Thyroid gland (tissue), 4 donors: Measurements from ENCODE around the gene WDFY4. TPM values are rescaled to one million over a fixed set of nuclear protein-coding genes. Genes with fewer than 3 reads are reported as not detected.

Source experiments
- DNase-seq, 2 donors: peaks; one replicate each; pipeline ENCODE4 v3.0.0-alpha.2; 2019
- H3K27ac ChIP-seq, 3 donors: fragments of 200-600 bp; sonication (generic); 1 replicate in 2 of 3; 2 replicates in 1 of 3; pipeline ENCODE4 v1.5.1; 2016 to 2019; ENCODE audit warnings: mild to moderate bottlenecking in 1 of 3, moderate library complexity in 1 of 3
- H3K27me3 ChIP-seq: fragments of 200-600 bp; sonication (generic); one replicate; pipeline ENCODE4 v1.5.1; 2019
- H3K36me3 ChIP-seq, 2 donors: fragments of 200-600 bp; sonication (generic); one replicate each; pipeline ENCODE4 v1.5.1; 2016 to 2019
- H3K4me1 ChIP-seq, 2 donors: fragments of 200-600 bp; sonication (generic); one replicate each; pipeline ENCODE4 v1.5.1; 2017 to 2019
- H3K4me3 ChIP-seq, 3 donors: fragments of 200-600 bp; sonication (generic); replicated peaks in 1 of 3; 1 replicate in 2 of 3; 2 replicates in 1 of 3; pipeline ENCODE4 v1.5.1; 2016; ENCODE audit warnings: mild to moderate bottlenecking in 1 of 3
- H3K9me3 ChIP-seq: fragments of 200-600 bp; sonication (generic); one replicate; pipeline ENCODE4 v1.5.1; 2017
- POLR2A ChIP-seq, 2 donors: fragments of 450-650 bp; IDR thresholded peaks; one replicate each; pipeline ENCODE4 v1.6.1; 2017; ENCODE audit warnings: antibody characterized with exemption in 2 of 2, mild to moderate bottlenecking in 2 of 2, moderate library complexity in 1 of 2
- WGBS, 2 donors: methylation state at CpG; one replicate each; pipeline ENCODE4 v1.1.5; 2017; 5-methylcytosine and 5-hydroxymethylcytosine counted together
- intact Hi-C: fragments of 100-400 bp; cut with DNase I; formaldehyde crosslinking; loops from one replicate; pipeline ENCODE4 v1.15.1; 2023
- total RNA-seq, 4 donors: library from RNA; depleted of rRNA; stranded (reverse); fragments of >200 nt; gene quantifications; one replicate each; pipeline ENCODE4 v1.2.3, GENCODE V29; 2016
- TF ChIP-seq, protein P1 (sequence below), 6 experiments: fragments of 200-600 bp in 3 of 6; fragments of 450-650 bp in 3 of 6; sonication (generic) in 3 of 6; IDR thresholded peaks; one replicate each; pipeline ENCODE4 v1.5.1; 2016 to 2019; ENCODE audit warnings: antibody characterized with exemption in 6 of 6, mild to moderate bottlenecking in 2 of 6, inconsistent platforms in 1 of 6, moderate library complexity in 1 of 6

The WDFY4 gene
- total RNA-seq, 4 donors from 2014 or later = 1.0 to 3.5 (median 1.2) TPM

GRCh38 chr10:48981310-48981907 lies 296.7 kb downstream of the WDFY4 start:
- peak; percentile 75 to 80 for DNase-seq
- no peak overlapping the region for H3K4me3 ChIP-seq
- intact Hi-C loops = loop anchor here (10.0 kb wide), 1 partner anchor 533 kb away; no protein-coding TSS in a partner anchor
- H3K27me3 ChIP-seq = no peaks in the 10 kb centered on the region
- H3K9me3 ChIP-seq = no peaks in the 10 kb centered on the region
- H3K27ac ChIP-seq = no peak overlapping the region
- no peak for TF ChIP-seq POLR2A (IDR thresholded peaks at IDR 0.05)
- TF ChIP-seq, protein P1, sequence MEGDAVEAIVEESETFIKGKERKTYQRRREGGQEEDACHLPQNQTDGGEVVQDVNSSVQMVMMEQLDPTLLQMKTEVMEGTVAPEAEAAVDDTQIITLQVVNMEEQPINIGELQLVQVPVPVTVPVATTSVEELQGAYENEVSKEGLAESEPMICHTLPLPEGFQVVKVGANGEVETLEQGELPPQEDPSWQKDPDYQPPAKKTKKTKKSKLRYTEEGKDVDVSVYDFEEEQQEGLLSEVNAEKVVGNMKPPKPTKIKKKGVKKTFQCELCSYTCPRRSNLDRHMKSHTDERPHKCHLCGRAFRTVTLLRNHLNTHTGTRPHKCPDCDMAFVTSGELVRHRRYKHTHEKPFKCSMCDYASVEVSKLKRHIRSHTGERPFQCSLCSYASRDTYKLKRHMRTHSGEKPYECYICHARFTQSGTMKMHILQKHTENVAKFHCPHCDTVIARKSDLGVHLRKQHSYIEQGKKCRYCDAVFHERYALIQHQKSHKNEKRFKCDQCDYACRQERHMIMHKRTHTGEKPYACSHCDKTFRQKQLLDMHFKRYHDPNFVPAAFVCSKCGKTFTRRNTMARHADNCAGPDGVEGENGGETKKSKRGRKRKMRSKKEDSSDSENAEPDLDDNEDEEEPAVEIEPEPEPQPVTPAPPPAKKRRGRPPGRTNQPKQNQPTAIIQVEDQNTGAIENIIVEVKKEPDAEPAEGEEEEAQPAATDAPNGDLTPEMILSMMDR (IDR thresholded peaks at IDR 0.05) = peak; percentile 62 to 89 (median 82)
- peaks cover 0 to 17% of the 10 kb centered on the region in 2 donors for H3K4me1 ChIP-seq
- 26 to 27% methylated on average over 10 to 12 of the region's 12 CpGs for WGBS, 2 donors
- H3K36me3 ChIP-seq = no peaks in the 10 kb centered on the region

DNA sequence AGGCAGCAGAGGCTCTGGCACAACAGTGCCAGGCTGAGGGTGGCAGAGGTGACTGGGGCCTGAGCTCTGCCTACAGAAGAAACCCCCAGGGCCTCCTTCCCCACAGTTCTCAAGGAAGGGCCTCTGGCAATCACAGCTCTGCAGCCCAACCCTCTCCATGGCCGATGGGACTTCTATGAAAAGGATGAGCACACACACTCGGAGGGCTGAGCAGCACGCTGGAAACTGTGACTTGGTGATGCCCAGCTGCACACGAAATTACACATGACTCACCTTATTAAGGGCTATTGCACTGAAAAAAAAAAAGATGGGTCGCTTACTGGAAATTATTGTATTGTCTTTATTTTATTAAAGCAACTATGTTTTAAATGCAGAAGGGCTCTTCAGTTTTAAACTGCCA lies 297.9 kb downstream of the WDFY4 start:
- Histone ChIP-seq H3K36me3 (no peaks in the 10 kb centered on the region), H3K27ac (no peak overlapping the region), H3K27me3 (no peaks in the 10 kb centered on the region), H3K4me1 (peaks cover 0 to 17% of the 10 kb centered on the region in 2 donors), H3K9me3 (no peaks in the 10 kb centered on the region), H3K4me3 (no peak overlapping the region)
- intact Hi-C loops = loop anchor here (2.0 to 10.0 kb wide), 2 partner anchors 182 to 532 kb away; no protein-coding TSS in a partner anchor
- peak; percentile 47 to 52 for DNase-seq
- 29 to 48% methylated on average over 5 of the region's 5 CpGs for WGBS, 2 donors
- TF ChIP-seq, protein P1 (IDR thresholded peaks at IDR 0.05) = no peak
- no peak for TF ChIP-seq POLR2A (IDR thresholded peaks at IDR 0.05)

DNA sequence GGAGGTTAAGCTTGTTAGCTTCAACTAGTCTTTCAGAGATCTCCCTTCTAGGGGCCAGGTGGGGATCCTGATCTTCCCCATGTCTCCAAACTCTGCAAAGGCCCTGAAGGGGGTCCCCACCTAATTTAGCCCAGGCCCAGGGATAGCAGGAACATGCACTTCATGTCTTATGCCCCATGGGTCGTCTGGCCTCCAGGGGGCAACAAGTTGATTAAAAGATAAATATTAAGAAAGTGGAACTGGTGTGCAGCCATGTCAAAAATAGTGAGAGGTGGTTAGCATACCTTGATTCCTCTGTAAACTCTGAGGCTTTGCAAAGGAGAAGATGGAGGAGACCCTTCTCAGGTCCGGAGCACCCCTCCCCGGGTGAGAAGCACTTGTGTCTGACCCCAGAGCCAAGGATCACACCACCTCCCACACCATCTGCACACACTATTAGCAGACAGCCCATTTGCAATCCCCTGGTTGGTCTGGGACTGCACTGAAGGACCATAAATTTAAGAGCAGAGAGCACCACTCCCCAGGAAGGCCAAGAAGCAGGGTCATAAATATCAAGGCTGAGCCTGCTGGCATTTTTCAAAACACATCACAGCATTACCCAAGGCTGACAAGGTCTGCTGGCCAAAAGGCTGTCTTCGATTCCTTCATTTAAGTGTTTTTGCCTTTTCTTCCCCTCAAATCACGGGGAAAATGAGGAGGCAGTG lies 299.1 kb downstream of the WDFY4 start:
- TF ChIP-seq, protein P1 (IDR thresholded peaks at IDR 0.05) = no peak
- no peak for TF ChIP-seq POLR2A (IDR thresholded peaks at IDR 0.05)
- Histone ChIP-seq H3K36me3 (no peaks in the 10 kb centered on the region), H3K9me3 (no peaks in the 10 kb centered on the region), H3K27me3 (no peaks in the 10 kb centered on the region), H3K4me3 (no peak overlapping the region), H3K27ac (no peak overlapping the region), H3K4me1 (peaks cover 0 to 17% of the 10 kb centered on the region in 2 donors)
- intact Hi-C loops = loop anchor here (2.0 to 10.0 kb wide), 2 partner anchors 181 to 531 kb away; no protein-coding TSS in a partner anchor
- no peak for DNase-seq
- whole genome bisulfite sequencing, 2 donors = 84 to 88% methylated on average over 5 of the region's 5 CpGs

GRCh38 chr10:48985621-48986158 lies 301.0 kb downstream of the WDFY4 start:
- intact Hi-C loops = loop anchor here (10.0 kb wide), 1 partner anchor 529 kb away; no protein-coding TSS in a partner anchor
- 92% methylated on average over 4 to 7 of the region's 7 CpGs for WGBS, 2 donors
- Histone ChIP-seq H3K27me3 (no peaks in the 10 kb centered on the region), H3K27ac (no peak overlapping the region), H3K4me1 (peaks cover 0 to 17% of the 10 kb centered on the region in 2 donors), H3K36me3 (no peaks in the 10 kb centered on the region), H3K4me3 (no peak overlapping the region), H3K9me3 (no peaks in the 10 kb centered on the region)
- no peak for TF ChIP-seq POLR2A (IDR thresholded peaks at IDR 0.05)
- TF ChIP-seq, protein P1 (IDR thresholded peaks at IDR 0.05) = no peak
- DNase-seq = no peak

DNA sequence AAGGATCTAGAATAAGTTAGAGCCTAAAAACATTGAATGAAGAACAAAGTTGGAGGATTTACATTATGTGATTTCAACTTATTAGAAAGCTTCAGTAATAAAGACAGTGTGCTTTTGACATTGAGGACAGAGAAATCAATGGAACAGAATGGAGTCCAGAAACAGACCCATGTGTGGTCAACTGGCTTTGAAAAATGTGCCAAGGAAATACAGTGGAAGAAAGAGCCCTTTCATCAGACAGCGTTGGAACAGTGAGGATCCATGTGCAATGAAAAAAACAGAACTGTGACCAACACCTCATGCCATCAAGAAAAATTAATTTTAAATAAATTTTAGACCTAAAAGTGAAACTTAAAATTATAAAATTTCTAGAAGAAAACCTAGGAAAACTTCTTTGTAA lies 305.6 kb downstream of the WDFY4 start:
- 93 to 96% methylated on average over 1 of the region's 1 CpG for WGBS, 2 donors
- no peak overlapping the region for H3K4me3 ChIP-seq
- no peaks in the 10 kb centered on the region for H3K27me3 ChIP-seq
- no peak for DNase-seq
- intact Hi-C loops = no loop called here
- TF ChIP-seq, protein P1 (IDR thresholded peaks at IDR 0.05) = no peak
- TF ChIP-seq POLR2A (IDR thresholded peaks at IDR 0.05) = no peak
- H3K9me3 ChIP-seq = no peaks in the 10 kb centered on the region
- H3K36me3 ChIP-seq = no peaks in the 10 kb centered on the region
- H3K4me1 ChIP-seq = no peaks in the 10 kb centered on the region
- no peak overlapping the region for H3K27ac ChIP-seq
